DMS79 (cell line): ENCODE measurements around the gene LGALS9B.
"Not testable (repeated sequence)": the region's sequence is repeated elsewhere in the genome, so short reads cannot be mapped to it uniquely, and the experiment has no call there.

ENCODE experiments used
- DNase-seq: peaks from one replicate; lab custom pipeline; 2025; lab: John Stamatoyannopoulos, UW

The LGALS9B gene

GRCh38 chr17:20466999-20467398 is 340 bp downstream of the LGALS9B start:
- DNase-seq, result not testable (repeated sequence)

GRCh38 chr17:20466553-20466952 is 786 bp downstream of the LGALS9B start:
- DNase-seq, result not testable (repeated sequence)

- DNase-seq, result not testable (repeated sequence)
These were observed 1.8 kb downstream of the LGALS9B start for GRCh38 chr17:20465535-20465934.

- DNase-seq, result not testable (repeated sequence)
These were observed 2.4 kb downstream of the LGALS9B start for GRCh38 chr17:20464854-20465414.

GRCh38 chr17:20462158-20462557 is 5.2 kb downstream of the LGALS9B start:
- DNase-seq, result not testable (repeated sequence)

- not testable (repeated sequence) for DNase-seq
These were observed 9.4 kb downstream of the LGALS9B start for GRCh38 chr17:20457848-20458381.

- not testable (repeated sequence) for DNase-seq
These were observed 12.2 kb downstream of the LGALS9B start for GRCh38 chr17:20455106-20455505.

GRCh38 chr17:20453820-20454434 is 13.4 kb downstream of the LGALS9B start:
- DNase-seq, result not testable (repeated sequence)

GRCh38 chr17:20450852-20451251 is 16.5 kb downstream of the LGALS9B start:
- DNase-seq, result not testable (repeated sequence)

GRCh38 chr17:20447534-20448321 is 19.6 kb downstream of the LGALS9B start:
- not testable (repeated sequence) for DNase-seq

GRCh38 chr17:20446895-20447294 is 20.4 kb downstream of the LGALS9B start:
- not testable (repeated sequence) for DNase-seq

GRCh38 chr17:20444581-20445236 is 22.6 kb downstream of the LGALS9B start:
- not testable (repeated sequence) for DNase-seq

- DNase-seq, result not testable (repeated sequence)
These were observed 23.2 kb downstream of the LGALS9B start for GRCh38 chr17:20444173-20444572.

GRCh38 chr17:20443632-20444031 is 23.7 kb downstream of the LGALS9B start:
- DNase-seq, result not testable (repeated sequence)

- not testable (repeated sequence) for DNase-seq
These were observed 26.7 kb downstream of the LGALS9B start for GRCh38 chr17:20440665-20441064.

- not testable (repeated sequence) for DNase-seq
These were observed 32.2 kb downstream of the LGALS9B start for GRCh38 chr17:20435166-20435565.

GRCh38 chr17:20433382-20433781 is 34.0 kb downstream of the LGALS9B start:
- DNase-seq, result not testable (repeated sequence)

- not testable (repeated sequence) for DNase-seq
These were observed 40.1 kb downstream of the LGALS9B start for GRCh38 chr17:20427264-20427663.

GRCh38 chr17:20422826-20423225 is 44.5 kb downstream of the LGALS9B start:
- DNase-seq, result not testable (repeated sequence)

- not testable (repeated sequence) for DNase-seq
These were observed 48.5 kb downstream of the LGALS9B start for GRCh38 chr17:20418838-20419237.

GRCh38 chr17:20417492-20418080 is 49.8 kb downstream of the LGALS9B start:
- DNase-seq, result not testable (repeated sequence)
